GM23248 (cell line): ENCODE data around the gene ELMO1.

Source experiments
- EZH2 ChIP-seq: fragments of 200-600 bp; sonication (generic); IDR thresholded peaks from 2 replicates; pipeline ENCODE4 v1.6.1; 2018; ENCODE audit warnings: antibody characterized with exemption, mild to moderate bottlenecking; ENCODE audit not compliant: insufficient read depth, poor library complexity, severe bottlenecking
- EZH2phosphoT487 ChIP-seq: fragments of 200-600 bp; sonication (generic); IDR thresholded peaks from 2 replicates; pipeline ENCODE4 v1.6.1; 2018; ENCODE audit warnings: antibody characterized with exemption, moderate library complexity, mild to moderate bottlenecking, low read depth; ENCODE audit not compliant: insufficient read depth

GRCh38 chr7:37215290-37215923, 233.3 kb downstream of the ELMO1 start:
- no peak for TF ChIP-seq EZH2phosphoT487
- TF ChIP-seq EZH2 = no peak
